GM12878 (cell line): ENCODE data around the gene INHBB. TPM values are rescaled to one million over a fixed set of nuclear protein-coding genes. Genes with fewer than 3 reads are reported as not detected.

Source experiments
- ATAC-seq: fragments of 200-7000 bp; cut with Tn5 transposase; 3 replicates; pipeline ENCODE4 v1.9.1; 2020; ENCODE audit warnings: mild to moderate bottlenecking, moderate library complexity
- BruUV-seq: library from RNA; stranded (reverse); fragments of 400-500 nt; replicated peaks from 2 replicates; lab custom pipeline; 2021; lab: Mats Ljungman, UMichigan
- CTCF ChIA-PET: fragments of 300-600 bp; sonication (Branson Sonifier 250); formaldehyde crosslinking; extraction: SDS; loops from one replicate; lab custom pipeline; 2021; ENCODE audit warnings: inconsistent platforms; lab: Yijun Ruan, JAX
- POLR2A ChIA-PET: fragments of 350-600 bp; formaldehyde crosslinking; extraction: SDS; loops from one replicate; lab custom pipeline; 2021; ENCODE audit warnings: inconsistent platforms; lab: Charles Lee
- RAD21 ChIA-PET: fragments of 300-600 bp; sonication (Branson Sonifier 250); formaldehyde crosslinking; loops from one replicate; lab custom pipeline; 2023; ENCODE audit warnings: antibody characterized with exemption; ENCODE audit not compliant: unreplicated experiment; lab: Charles Lee
- SMC1A ChIA-PET: fragments of 300-600 bp; sonication (Branson Sonifier 250); formaldehyde crosslinking; loops from one replicate; lab custom pipeline; 2023; ENCODE audit not compliant: unreplicated experiment, uncharacterized antibody; lab: Charles Lee
- DNase-seq: peaks from one replicate; pipeline ENCODE4 v3.0.0-alpha.2; 2011; ENCODE audit warnings: low read depth, low spot score
- FAIRE-seq: peaks from 3 replicates; lab custom pipeline; 2011; peaks lifted over from hg19 to GRCh38; lab: Jason Lieb, UNC
- H2AFZ ChIP-seq: 2 replicates; pipeline ENCODE4 v1.6.0; 2011; ENCODE audit warnings: low read depth, low read length, control low read depth; ENCODE audit not compliant: control insufficient read depth
- H3K27ac ChIP-seq: 2 replicates; pipeline ENCODE4 v1.5.1; 2011; ENCODE audit warnings: control low read depth; ENCODE audit not compliant: control insufficient read depth, insufficient read depth
- H3K27me3 ChIP-seq, 2 experiments: replicated peaks in 1 of 2; 2 replicates each; pipeline versions ENCODE4 v1.6.0 to v1.6.1; 2011; ENCODE audit warnings: low read length in 1 of 2; ENCODE audit not compliant: control insufficient read depth in 2 of 2, insufficient read depth in 2 of 2
- H3K36me3 ChIP-seq, 2 experiments: 2 replicates each; pipeline ENCODE4 v1.5.1; 2011; ENCODE audit warnings: low read length in 1 of 2; ENCODE audit not compliant: control insufficient read depth in 2 of 2, insufficient read depth in 2 of 2
- H3K4me1 ChIP-seq: 2 replicates; pipeline ENCODE4 v1.6.1; 2011; ENCODE audit warnings: mild to moderate bottlenecking, low read length, moderate library complexity, mixed read lengths; ENCODE audit not compliant: control insufficient read depth, insufficient read depth
- H3K4me2 ChIP-seq: 2 replicates; pipeline ENCODE4 v1.6.0; 2011; ENCODE audit warnings: control low read depth; ENCODE audit not compliant: control insufficient read depth, insufficient read depth
- H3K4me3 ChIP-seq: fragments of 200-600 bp; sonication (generic); 2 replicates; pipeline ENCODE4 v1.5.1; 2016
- H3K79me2 ChIP-seq: 2 replicates; pipeline ENCODE4 v1.6.0; 2011; ENCODE audit warnings: low read length; ENCODE audit not compliant: control insufficient read depth, insufficient read depth
- H3K9ac ChIP-seq: 2 replicates; pipeline ENCODE4 v1.8.0; 2011; ENCODE audit warnings: low read length, control low read depth, mixed read lengths; ENCODE audit not compliant: control insufficient read depth, insufficient read depth
- H3K9me3 ChIP-seq: replicated peaks from 3 replicates; pipeline ENCODE4 v1.5.1; 2011; ENCODE audit warnings: mild to moderate bottlenecking, low read length; ENCODE audit not compliant: control insufficient read depth, insufficient read depth
- H4K20me1 ChIP-seq: 2 replicates; pipeline ENCODE4 v1.6.0; 2011; ENCODE audit not compliant: control insufficient read depth, insufficient read depth
- CBFB ChIP-seq: IDR thresholded peaks from 2 replicates; pipeline ENCODE4 v1.6.1; 2016; ENCODE audit warnings: antibody characterized with exemption, low read depth
- HDAC2 ChIP-seq: fragments of 200-600 bp; sonication (generic); IDR thresholded peaks from 2 replicates; pipeline ENCODE4 v1.6.1; 2017
- NR2C1 ChIP-seq: fragments of 450-650 bp; IDR thresholded peaks from 2 replicates; pipeline ENCODE4 v1.6.1; 2017; ENCODE audit warnings: antibody characterized with exemption, mild to moderate bottlenecking, moderate library complexity
- SPI1 ChIP-seq: IDR thresholded peaks from 2 replicates; pipeline ENCODE4 v1.6.1; 2011; ENCODE audit warnings: low read depth, mild to moderate bottlenecking, low read length, moderate library complexity, borderline replicate concordance; ENCODE audit not compliant: insufficient read depth
- WGBS: methylation state at CpG from one replicate; pipeline ENCODE4 v1.1.6; 2016; ENCODE audit warnings: low lambda C conversion rate; ENCODE audit not compliant: insufficient replicate concordance, insufficient coverage; ENCODE audit errors: missing lambda C conversion rate; 5-methylcytosine and 5-hydroxymethylcytosine counted together
- in situ Hi-C: fragments of 300-500 bp; cut with MboI; formaldehyde crosslinking; loops from 9 replicates; pipeline ENCODE4 v1.14.3; 2018; ENCODE audit warnings: mixed read lengths
- intact Hi-C: fragments of 100-400 bp; cut with micrococcal nuclease; formaldehyde crosslinking; loops from one replicate; pipeline ENCODE4 v1.14.2; 2022; ENCODE audit not compliant: unreplicated experiment
- polyA plus RNA-seq, 11 experiments: library from polyadenylated mRNA; depleted of rRNA in 4 of 11; unstranded in 6 of 11; stranded (reverse) in 5 of 11; fragments of >200 nt; fragmentation: Nextera tagmentation in 4 of 11; fragmentation: Illumina TruSeq in 1 of 11; extraction: Ambion mirVana in 4 of 11; extraction: Trizol in 1 of 11; gene quantifications; 1 replicate in 1 of 11; 2 replicates in 10 of 11; pipeline versions ENCODE4 v1.2.1 to v1.2.3, GENCODE V29; 2011 to 2016; ENCODE audit warnings: inconsistent platforms in 2 of 11, missing spikeins in 2 of 11, low read depth in 1 of 11
- total RNA-seq, 4 experiments: library from RNA; depleted of rRNA in 3 of 4; stranded (reverse); fragments of >200 nt in 3 of 4; fragmentation: Illumina TruSeq in 1 of 4; extraction: Trizol in 1 of 4; gene quantifications; 2 replicates each; pipeline versions ENCODE4 v1.2.1 to v1.2.3, GENCODE V29; 2013 to 2021
- TF ChIP-seq, protein P1 (sequence below): fragments of 450-650 bp; conservative IDR thresholded peaks from 2 replicates; pipeline ENCODE4 v1.6.1; 2017; ENCODE audit warnings: mild to moderate bottlenecking, moderate library complexity
- TF ChIP-seq, protein P2 (sequence below): fragments of 150-350 bp; IDR thresholded peaks from 2 replicates; pipeline ENCODE4 v1.6.1; 2014; ENCODE audit warnings: mild to moderate bottlenecking, low read depth, low read length
- TF ChIP-seq, protein P3 (sequence below): IDR thresholded peaks from 2 replicates; pipeline ENCODE4 v1.6.1; 2012; ENCODE audit warnings: low read depth, low read length, improper control_type of control experiment
- TF ChIP-seq, protein P4 (sequence below): fragments of 450-650 bp; IDR thresholded peaks from 2 replicates; pipeline ENCODE4 v1.6.1; 2017; ENCODE audit warnings: borderline replicate concordance
- TF ChIP-seq, protein P5 (sequence below): fragments of 450-650 bp; IDR thresholded peaks from 2 replicates; pipeline ENCODE4 v1.6.1; 2017; ENCODE audit warnings: low read depth, mild to moderate bottlenecking, moderate library complexity

The INHBB gene
- total and polyA plus RNA-seq, 10 of the 15 experiments (the other 5 are each of a cell fraction or from before 2014, with no cell fraction given) = 0.05 TPM; not detected in 9

DNA sequence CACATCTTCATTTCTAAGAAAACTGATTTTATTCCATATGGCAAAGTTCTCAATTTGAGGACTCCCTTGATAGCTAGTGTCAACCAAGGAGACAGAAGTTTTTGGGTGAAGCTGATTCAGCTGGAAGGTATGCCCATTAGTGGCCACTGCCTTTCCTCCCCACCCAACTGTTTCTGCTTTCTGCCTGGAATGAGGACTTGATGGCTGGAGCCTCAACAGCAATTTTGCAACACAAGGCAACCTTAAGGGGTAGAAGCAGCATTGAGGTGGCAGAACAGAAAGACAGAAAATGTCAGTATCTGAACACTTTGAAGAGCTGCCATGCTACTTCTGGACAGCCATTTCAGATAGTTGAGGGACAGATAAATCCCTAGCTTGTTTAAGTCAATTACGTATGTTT, 47.0 kb downstream of the INHBB start:
- in situ Hi-C loops (no loop called here), intact Hi-C loops (no loop called here)
- 0% methylated on average over 1 of the region's 1 CpG for WGBS
- ATAC-seq (no peak), DNase-seq (no peak), FAIRE-seq (no peak)
- CTCF ChIA-PET = interaction anchor here (0.7 kb wide), 1 partner anchor 386 kb away, joined by 3 read pairs; no protein-coding TSS in a partner anchor
- Histone ChIP-seq H3K4me1 (no peaks in the 10 kb centered on the region), H3K9ac (no peak overlapping the region), H2AFZ (no peak overlapping the region), H3K27me3 (no peaks in the 10 kb centered on the region; a peak in 2 of 4 replicates), H3K9me3 (no peaks in the 10 kb centered on the region; the same call in 2 of the 3 replicates), H3K36me3 (no peaks in the 10 kb centered on the region), H3K27ac (no peak overlapping the region), H3K4me3 (no peak overlapping the region), H3K4me2 (no peak overlapping the region), H4K20me1 (no peaks in the 10 kb centered on the region), H3K79me2 (no peaks in the 10 kb centered on the region)
- TF ChIP-seq CBFB (no peak), NR2C1 (no peak), HDAC2 (no peak), SPI1 (no peak)
- TF ChIP-seq, protein P1, sequence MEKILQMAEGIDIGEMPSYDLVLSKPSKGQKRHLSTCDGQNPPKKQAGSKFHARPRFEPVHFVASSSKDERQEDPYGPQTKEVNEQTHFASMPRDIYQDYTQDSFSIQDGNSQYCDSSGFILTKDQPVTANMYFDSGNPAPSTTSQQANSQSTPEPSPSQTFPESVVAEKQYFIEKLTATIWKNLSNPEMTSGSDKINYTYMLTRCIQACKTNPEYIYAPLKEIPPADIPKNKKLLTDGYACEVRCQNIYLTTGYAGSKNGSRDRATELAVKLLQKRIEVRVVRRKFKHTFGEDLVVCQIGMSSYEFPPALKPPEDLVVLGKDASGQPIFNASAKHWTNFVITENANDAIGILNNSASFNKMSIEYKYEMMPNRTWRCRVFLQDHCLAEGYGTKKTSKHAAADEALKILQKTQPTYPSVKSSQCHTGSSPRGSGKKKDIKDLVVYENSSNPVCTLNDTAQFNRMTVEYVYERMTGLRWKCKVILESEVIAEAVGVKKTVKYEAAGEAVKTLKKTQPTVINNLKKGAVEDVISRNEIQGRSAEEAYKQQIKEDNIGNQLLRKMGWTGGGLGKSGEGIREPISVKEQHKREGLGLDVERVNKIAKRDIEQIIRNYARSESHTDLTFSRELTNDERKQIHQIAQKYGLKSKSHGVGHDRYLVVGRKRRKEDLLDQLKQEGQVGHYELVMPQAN = no peak
- TF ChIP-seq, protein P2, sequence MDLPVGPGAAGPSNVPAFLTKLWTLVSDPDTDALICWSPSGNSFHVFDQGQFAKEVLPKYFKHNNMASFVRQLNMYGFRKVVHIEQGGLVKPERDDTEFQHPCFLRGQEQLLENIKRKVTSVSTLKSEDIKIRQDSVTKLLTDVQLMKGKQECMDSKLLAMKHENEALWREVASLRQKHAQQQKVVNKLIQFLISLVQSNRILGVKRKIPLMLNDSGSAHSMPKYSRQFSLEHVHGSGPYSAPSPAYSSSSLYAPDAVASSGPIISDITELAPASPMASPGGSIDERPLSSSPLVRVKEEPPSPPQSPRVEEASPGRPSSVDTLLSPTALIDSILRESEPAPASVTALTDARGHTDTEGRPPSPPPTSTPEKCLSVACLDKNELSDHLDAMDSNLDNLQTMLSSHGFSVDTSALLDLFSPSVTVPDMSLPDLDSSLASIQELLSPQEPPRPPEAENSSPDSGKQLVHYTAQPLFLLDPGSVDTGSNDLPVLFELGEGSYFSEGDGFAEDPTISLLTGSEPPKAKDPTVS = no peak
- TF ChIP-seq, protein P3, sequence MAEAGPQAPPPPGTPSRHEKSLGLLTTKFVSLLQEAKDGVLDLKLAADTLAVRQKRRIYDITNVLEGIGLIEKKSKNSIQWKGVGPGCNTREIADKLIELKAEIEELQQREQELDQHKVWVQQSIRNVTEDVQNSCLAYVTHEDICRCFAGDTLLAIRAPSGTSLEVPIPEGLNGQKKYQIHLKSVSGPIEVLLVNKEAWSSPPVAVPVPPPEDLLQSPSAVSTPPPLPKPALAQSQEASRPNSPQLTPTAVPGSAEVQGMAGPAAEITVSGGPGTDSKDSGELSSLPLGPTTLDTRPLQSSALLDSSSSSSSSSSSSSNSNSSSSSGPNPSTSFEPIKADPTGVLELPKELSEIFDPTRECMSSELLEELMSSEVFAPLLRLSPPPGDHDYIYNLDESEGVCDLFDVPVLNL = no peak
- TF ChIP-seq, protein P4, sequence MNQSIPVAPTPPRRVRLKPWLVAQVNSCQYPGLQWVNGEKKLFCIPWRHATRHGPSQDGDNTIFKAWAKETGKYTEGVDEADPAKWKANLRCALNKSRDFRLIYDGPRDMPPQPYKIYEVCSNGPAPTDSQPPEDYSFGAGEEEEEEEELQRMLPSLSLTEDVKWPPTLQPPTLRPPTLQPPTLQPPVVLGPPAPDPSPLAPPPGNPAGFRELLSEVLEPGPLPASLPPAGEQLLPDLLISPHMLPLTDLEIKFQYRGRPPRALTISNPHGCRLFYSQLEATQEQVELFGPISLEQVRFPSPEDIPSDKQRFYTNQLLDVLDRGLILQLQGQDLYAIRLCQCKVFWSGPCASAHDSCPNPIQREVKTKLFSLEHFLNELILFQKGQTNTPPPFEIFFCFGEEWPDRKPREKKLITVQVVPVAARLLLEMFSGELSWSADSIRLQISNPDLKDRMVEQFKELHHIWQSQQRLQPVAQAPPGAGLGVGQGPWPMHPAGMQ = no peak
- TF ChIP-seq, protein P5, sequence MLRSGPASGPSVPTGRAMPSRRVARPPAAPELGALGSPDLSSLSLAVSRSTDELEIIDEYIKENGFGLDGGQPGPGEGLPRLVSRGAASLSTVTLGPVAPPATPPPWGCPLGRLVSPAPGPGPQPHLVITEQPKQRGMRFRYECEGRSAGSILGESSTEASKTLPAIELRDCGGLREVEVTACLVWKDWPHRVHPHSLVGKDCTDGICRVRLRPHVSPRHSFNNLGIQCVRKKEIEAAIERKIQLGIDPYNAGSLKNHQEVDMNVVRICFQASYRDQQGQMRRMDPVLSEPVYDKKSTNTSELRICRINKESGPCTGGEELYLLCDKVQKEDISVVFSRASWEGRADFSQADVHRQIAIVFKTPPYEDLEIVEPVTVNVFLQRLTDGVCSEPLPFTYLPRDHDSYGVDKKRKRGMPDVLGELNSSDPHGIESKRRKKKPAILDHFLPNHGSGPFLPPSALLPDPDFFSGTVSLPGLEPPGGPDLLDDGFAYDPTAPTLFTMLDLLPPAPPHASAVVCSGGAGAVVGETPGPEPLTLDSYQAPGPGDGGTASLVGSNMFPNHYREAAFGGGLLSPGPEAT = no peak
- POLR2A ChIA-PET = no interaction called here
- no TSS peak for BruUV-seq
- SMC1A ChIA-PET = no interaction called here
- RAD21 ChIA-PET = no interaction called here
